VCaP (cell line): ENCODE results near the gene ANKMY1.

Experiments
- H3K27ac ChIP-seq: fragments of 450-650 bp; 2 replicates; pipeline ENCODE4 v1.5.1; 2017
- CTCF ChIP-seq: fragments of 450-650 bp; conservative IDR thresholded peaks from 2 replicates; pipeline ENCODE4 v1.5.1; 2017; ENCODE audit warnings: mild to moderate bottlenecking, moderate library complexity

ANKMY1 gene

GRCh38 chr2:240579071-240579762 is 21.4 kb upstream of the ANKMY1 start:
- H3K27ac ChIP-seq = no peak overlapping the region
- TF ChIP-seq CTCF = no peak

GRCh38 chr2:240578488-240578887 is 20.7 kb upstream of the ANKMY1 start:
- no peak for TF ChIP-seq CTCF
- no peak overlapping the region for H3K27ac ChIP-seq

- TF ChIP-seq CTCF = no peak
- no peak overlapping the region for H3K27ac ChIP-seq
These were observed 20.3 kb upstream of the ANKMY1 start for GRCh38 chr2:240578110-240578450.

GRCh38 chr2:240577281-240578109 is 19.7 kb upstream of the ANKMY1 start:
- no peak for TF ChIP-seq CTCF
- H3K27ac ChIP-seq = no peak overlapping the region

GRCh38 chr2:240576436-240577205 is 18.8 kb upstream of the ANKMY1 start:
- no peak for TF ChIP-seq CTCF
- no peak overlapping the region for H3K27ac ChIP-seq

- no peak for TF ChIP-seq CTCF
- no peak overlapping the region for H3K27ac ChIP-seq
These were observed 18.2 kb upstream of the ANKMY1 start for GRCh38 chr2:240576036-240576435.
